GM10266 (cell line): ENCODE measurements around the gene VILL.
A peak's percentile ranks its signal among the peaks of the same experiment; 100 is the strongest.

Experiments
- DNase-seq: peaks from one replicate; pipeline ENCODE4 v3.0.0; 2012; ENCODE audit errors: extremely low spot score
- TF ChIP-seq, protein P1 (sequence below): IDR thresholded peaks from 2 replicates; pipeline ENCODE4 v1.5.1; 2012; ENCODE audit warnings: mild to moderate bottlenecking, low read depth; ENCODE audit not compliant: control insufficient read depth, insufficient read depth; ENCODE audit errors: missing control alignments

VILL gene

DNA sequence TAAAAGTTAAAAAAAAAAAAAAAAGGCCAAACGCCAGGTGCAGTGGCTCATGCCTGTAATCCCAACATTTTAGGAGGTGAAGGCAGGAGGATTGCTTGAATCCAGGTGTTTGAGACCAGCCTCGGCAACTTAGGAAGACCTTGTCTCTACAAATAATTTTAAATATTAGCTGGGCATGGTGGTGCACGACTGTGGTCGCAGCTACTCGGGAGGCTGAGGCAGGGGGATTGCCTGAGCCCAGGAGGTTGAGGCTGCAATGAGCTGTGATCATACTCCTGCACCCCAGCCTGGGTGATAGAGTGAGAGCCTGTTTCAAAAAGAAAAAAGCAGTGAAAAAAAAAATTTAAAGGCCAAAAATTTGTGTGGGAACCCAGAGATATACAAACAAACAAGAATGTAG is 45.7 kb downstream of the VILL start:
- DNase-seq = no peak
- TF ChIP-seq, protein P1, sequence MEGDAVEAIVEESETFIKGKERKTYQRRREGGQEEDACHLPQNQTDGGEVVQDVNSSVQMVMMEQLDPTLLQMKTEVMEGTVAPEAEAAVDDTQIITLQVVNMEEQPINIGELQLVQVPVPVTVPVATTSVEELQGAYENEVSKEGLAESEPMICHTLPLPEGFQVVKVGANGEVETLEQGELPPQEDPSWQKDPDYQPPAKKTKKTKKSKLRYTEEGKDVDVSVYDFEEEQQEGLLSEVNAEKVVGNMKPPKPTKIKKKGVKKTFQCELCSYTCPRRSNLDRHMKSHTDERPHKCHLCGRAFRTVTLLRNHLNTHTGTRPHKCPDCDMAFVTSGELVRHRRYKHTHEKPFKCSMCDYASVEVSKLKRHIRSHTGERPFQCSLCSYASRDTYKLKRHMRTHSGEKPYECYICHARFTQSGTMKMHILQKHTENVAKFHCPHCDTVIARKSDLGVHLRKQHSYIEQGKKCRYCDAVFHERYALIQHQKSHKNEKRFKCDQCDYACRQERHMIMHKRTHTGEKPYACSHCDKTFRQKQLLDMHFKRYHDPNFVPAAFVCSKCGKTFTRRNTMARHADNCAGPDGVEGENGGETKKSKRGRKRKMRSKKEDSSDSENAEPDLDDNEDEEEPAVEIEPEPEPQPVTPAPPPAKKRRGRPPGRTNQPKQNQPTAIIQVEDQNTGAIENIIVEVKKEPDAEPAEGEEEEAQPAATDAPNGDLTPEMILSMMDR = no peak

DNA sequence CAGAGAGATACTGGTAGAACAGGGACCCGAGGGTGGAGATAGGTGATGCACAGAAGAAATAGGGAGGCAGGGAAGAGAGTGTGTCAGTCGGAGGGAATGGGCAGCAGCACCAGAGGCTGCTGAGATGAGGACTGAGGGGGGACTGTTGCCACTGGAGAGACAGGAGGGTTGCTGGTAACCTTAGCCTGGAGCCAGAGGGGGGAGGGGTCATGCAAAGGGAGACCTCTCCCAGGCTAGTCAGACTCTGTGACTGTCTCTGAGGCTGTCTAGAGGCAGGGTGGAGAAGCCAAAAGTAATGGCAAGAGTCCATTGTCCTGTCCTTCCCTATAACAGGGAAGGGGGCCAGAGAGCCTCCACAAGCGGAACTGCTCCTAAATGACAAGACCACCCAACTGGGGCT is 46.3 kb downstream of the VILL start:
- TF ChIP-seq, protein P1 = no peak
- no peak for DNase-seq

DNA sequence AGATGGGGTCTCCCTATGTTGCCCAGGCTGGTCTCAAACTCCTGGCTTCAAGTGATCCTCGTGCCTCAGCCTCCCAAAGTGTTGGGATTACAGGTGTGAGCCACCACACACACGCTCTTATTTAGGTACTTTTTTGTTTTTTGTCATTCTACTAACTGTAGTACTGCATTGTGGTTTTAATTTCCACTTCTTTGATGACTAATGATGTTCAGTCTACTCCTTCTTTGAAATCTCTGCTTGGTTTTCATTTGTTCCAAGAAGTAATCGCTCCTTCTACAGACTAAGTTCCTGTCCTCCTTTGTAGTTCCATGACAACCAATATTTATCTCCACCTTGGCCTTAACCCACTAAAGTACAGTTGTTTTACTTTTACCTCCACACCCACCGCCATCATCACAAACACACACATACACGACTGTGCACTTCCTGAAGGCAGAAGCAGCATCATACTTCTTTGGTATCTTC is 47.9 kb downstream of the VILL start:
- DNase-seq = no peak
- TF ChIP-seq, protein P1 = no peak

DNA sequence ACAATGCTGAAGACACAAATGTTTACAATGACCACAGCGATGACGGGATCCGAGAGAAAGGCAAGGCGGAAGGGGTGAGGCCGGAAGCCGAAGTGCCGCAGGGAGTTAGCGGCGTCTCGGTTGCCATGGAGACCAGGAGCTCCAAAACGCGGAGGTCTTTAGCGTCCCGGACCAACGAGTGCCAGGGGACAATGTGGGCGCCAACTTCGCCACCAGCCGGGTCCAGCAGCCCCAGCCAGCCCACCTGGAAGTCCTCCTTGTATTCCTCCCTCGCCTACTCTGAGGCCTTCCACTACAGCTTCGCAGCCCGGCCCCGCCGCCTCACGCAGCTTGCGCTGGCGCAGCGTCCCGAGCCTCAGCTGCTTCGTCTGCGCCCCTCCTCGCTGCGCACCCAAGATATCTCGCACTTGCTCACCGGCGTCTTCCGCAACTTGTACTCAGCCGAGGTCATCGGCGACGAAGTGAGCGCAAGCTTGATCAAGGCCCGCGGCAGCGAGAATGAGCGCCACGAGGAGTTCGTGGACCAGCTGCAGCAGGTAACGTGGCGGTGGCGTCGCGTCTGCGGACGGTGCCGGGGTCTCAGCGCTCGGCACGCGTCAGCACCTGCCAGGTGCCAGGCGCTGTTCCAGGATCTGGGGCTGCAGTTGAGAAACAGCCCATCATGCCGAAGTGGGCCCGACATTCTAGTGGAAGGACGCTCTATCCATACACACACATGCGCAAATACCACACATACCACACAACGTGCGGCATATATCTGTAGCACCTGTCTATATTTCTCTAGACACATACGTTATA is 48.7 kb downstream of the VILL start, which contains the start of gene DLEC1:
Gene DLEC1, plus strand, starts transcription at position 108 of the 798 bp plus-strand sequence. Its CDS starts 18 bp downstream, at position 126.
- TF ChIP-seq, protein P1 = no peak
- peak; percentile 83 for DNase-seq

DNA sequence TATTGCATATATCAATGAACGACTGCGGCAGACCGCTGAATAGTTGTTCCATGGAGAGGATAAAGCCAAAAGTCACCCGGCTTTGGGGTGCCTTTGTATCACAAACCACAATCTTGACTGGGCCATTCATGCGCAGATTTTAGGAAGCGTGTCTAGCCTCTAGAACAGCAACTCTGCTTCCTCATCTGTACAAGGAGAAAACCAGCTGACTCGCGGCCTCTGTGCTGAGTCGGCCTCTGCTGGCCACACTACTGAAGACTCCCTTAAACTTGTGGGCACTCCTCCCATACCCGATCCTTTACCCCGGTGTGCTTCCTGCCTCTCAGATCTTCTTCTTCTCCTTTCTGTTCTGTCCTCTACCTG is 49.3 kb downstream of the VILL start:
- TF ChIP-seq, protein P1 = peak; percentile 42
- DNase-seq = peak; percentile 60

DNA sequence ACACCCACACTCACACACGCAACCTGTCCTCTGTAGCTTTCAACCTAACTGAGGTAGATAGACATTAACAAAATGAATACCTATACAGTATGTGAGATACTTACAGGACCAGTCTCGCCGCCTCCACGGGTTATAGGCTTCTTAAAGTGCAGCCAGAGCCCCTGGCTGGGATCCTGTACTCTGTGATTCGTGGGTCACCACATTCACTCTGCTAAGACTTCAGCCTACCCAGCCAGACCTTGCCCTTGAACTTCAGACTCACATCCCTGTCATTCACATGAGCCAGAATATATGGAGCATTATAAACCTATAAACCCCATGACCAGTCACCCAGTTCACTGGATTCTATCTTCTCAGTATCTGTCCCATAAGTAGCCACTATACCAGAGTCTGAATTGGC is 49.8 kb downstream of the VILL start:
- no peak for DNase-seq
- TF ChIP-seq, protein P1 = no peak

DNA sequence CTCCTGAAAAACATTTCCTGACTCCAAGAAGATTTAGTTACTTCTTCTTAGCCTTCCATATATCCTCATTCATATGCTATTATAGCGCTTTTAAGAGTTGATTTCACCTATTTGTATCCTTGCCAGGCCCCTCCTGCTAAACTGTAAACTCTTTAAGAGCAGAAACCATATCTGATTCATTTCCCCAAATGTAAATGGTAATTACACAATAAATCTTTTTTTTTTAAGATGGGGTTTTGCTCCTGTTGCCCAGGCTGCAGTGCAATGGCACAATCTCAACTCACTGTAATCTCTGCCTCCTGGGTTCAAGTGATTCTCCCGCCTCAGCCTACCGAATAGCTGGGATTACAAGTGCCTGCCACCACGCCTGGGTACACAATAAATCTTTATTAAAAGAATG is 52.9 kb downstream of the VILL start:
- TF ChIP-seq, protein P1 = no peak
- DNase-seq = no peak
